ENCODE measurements around the gene BET1L.

- TF ChIP-seq PBX3 (IDR thresholded peaks at IDR 0.05; ENCODE audit: insufficient replicate concordance, low read depth, low read length) (no peak), GABPA (IDR thresholded peaks at IDR 0.05; ENCODE audit: low read depth) (no peak), SUZ12 (IDR thresholded peaks at IDR 0.05; ENCODE audit: unreplicated experiment) (no peak), SMAD5 (IDR thresholded peaks at IDR 0.05; ENCODE audit: low read depth) (no peak)
Measured at GRCh38 chr11:249062-249461, 41.9 kb upstream of the BET1L start.

Measured in GM12878 (cell line).